Neutrophil (primary cell): ENCODE data around the gene HDLBP.

Source experiments
- H3K27ac ChIP-seq: fragments of 200-600 bp; sonication (generic); 2 replicates; pipeline ENCODE4 v1.5.1; 2016; ENCODE audit warnings: mild to moderate bottlenecking, moderate library complexity
- H3K27me3 ChIP-seq: fragments of 200-600 bp; sonication (generic); 2 replicates; pipeline ENCODE4 v1.6.0; 2016; ENCODE audit warnings: mild to moderate bottlenecking
- H3K36me3 ChIP-seq: fragments of 200-600 bp; sonication (generic); 2 replicates; pipeline ENCODE4 v1.5.1; 2017
- H3K4me1 ChIP-seq, 2 experiments: fragments of 200-600 bp in 1 of 2; sonication (generic) in 1 of 2; 1 replicate in 1 of 2; 2 replicates in 1 of 2; pipeline versions ENCODE4 v1.5.1 to v1.6.1; 2013 to 2016; ENCODE audit warnings: low read depth in 1 of 2, low read length in 1 of 2, mild to moderate bottlenecking in 1 of 2, moderate library complexity in 1 of 2; ENCODE audit not compliant: control insufficient read depth in 1 of 2, insufficient read depth in 1 of 2
- H3K4me3 ChIP-seq, 2 experiments: fragments of 200-600 bp in 1 of 2; sonication (generic) in 1 of 2; 1 replicate in 1 of 2; 2 replicates in 1 of 2; pipeline ENCODE4 v1.5.1; 2013 to 2016; ENCODE audit warnings: low read depth in 1 of 2, low read length in 1 of 2, mild to moderate bottlenecking in 1 of 2, moderate library complexity in 1 of 2
- H3K9me3 ChIP-seq: fragments of 200-600 bp; sonication (generic); 2 replicates; pipeline ENCODE4 v1.5.1; 2016
- TF ChIP-seq, protein P1 (sequence below): fragments of 200-600 bp; sonication (generic); IDR thresholded peaks from 2 replicates; pipeline ENCODE4 v1.5.1; 2016; ENCODE audit warnings: antibody characterized with exemption

HDLBP gene

DNA sequence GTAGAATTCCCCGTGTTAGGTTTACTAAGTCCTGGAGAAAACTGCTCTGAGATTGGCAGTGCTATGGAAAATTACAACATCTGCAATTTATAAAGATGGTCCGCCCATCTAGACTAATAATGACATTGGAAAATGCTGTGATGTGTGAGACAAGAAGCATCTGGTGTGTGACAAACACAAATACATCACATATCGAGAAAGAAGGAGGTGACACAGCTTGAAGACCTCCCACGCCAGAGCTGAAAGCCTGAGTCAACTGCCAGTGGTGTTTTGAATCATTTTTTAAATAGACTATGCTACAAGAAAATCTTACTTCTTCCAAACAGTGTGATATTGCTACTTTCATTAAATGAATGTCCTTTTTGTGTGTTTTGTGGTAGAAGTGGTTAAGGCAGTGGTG is 135.6 kb downstream of the HDLBP start:
- Histone ChIP-seq H3K27me3 (no peaks in the 10 kb centered on the region), H3K4me3 (no peak overlapping the region), H3K4me1 (no peaks in the 10 kb centered on the region), H3K27ac (no peak overlapping the region), H3K9me3 (no peaks in the 10 kb centered on the region), H3K36me3 (peaks cover 81% of the 10 kb centered on the region)
- TF ChIP-seq, protein P1, sequence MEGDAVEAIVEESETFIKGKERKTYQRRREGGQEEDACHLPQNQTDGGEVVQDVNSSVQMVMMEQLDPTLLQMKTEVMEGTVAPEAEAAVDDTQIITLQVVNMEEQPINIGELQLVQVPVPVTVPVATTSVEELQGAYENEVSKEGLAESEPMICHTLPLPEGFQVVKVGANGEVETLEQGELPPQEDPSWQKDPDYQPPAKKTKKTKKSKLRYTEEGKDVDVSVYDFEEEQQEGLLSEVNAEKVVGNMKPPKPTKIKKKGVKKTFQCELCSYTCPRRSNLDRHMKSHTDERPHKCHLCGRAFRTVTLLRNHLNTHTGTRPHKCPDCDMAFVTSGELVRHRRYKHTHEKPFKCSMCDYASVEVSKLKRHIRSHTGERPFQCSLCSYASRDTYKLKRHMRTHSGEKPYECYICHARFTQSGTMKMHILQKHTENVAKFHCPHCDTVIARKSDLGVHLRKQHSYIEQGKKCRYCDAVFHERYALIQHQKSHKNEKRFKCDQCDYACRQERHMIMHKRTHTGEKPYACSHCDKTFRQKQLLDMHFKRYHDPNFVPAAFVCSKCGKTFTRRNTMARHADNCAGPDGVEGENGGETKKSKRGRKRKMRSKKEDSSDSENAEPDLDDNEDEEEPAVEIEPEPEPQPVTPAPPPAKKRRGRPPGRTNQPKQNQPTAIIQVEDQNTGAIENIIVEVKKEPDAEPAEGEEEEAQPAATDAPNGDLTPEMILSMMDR: no peak

DNA sequence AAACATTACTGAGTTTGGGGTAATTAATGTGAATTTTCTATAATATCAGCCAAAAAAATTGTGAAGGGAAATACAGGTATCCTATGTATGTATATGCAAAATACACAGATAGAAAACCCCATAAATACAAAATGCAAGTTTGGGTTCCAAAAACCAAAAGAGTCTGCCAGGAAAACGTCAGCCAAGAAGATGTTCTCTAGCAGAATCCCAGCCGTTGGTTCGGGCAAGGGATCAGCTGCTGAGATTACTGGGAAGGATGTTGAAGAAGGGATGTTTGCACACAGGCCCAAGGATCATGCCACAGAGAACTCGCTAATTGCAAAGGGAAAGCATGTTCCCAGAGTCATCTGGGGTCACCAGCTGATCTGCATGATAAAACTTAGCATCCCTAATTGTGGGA is 136.5 kb downstream of the HDLBP start:
- H3K4me1 ChIP-seq: no peaks in the 10 kb centered on the region
- no peaks in the 10 kb centered on the region for H3K9me3 ChIP-seq
- H3K27me3 ChIP-seq: no peaks in the 10 kb centered on the region
- no peak overlapping the region for H3K4me3 ChIP-seq
- no peak overlapping the region for H3K27ac ChIP-seq
- TF ChIP-seq, protein P1: no peak
- peaks cover 82% of the 10 kb centered on the region for H3K36me3 ChIP-seq

DNA sequence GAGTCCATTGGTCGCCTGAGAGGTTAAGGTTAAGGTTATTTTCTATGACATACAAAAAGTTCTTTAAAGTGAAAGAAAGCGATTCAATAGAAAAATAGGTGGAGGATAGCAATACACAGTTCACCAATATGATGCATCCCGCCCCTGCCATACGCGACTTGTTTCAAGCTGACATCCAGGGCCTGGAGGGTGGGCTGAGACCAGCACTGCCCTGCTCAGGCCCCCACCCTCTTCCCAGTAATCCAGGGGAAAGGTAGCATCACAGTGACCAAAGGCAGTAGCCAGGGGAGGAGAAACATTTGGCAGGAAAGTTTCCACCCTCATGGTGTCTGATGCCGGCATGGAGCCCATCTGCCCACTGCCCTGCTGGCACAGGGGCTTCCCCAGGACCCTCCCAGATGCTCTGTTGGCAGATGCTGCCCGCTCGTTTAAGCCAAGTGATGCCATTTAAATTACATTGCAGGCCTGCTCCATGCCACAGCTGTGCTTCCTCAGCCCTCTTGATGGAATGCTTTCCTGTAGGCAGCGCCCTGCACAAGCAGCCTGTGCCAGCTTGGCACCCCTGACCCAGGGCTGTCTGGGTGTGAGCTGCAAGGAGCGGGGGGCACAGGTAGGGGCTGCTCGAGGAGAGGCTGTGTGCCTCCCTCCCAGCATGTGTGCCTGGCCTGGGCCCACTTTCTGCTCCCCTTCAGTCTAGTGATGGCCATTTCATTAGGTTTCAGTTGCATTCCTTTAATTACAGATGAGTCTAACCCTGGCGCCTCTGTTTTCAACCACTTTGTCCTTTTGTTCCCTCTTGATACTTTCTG is 137.7 kb downstream of the HDLBP start:
- no peaks in the 10 kb centered on the region for H3K9me3 ChIP-seq
- H3K27ac ChIP-seq: no peak overlapping the region
- H3K27me3 ChIP-seq: no peaks in the 10 kb centered on the region
- no peak overlapping the region for H3K4me3 ChIP-seq
- TF ChIP-seq, protein P1: no peak
- H3K4me1 ChIP-seq: no peaks in the 10 kb centered on the region
- H3K36me3 ChIP-seq: peaks cover 70% of the 10 kb centered on the region
